ENCODE data around the gene FAM181A.

- TF ChIP-seq CTCF (IDR thresholded peaks at IDR 0.05; ENCODE audit: borderline replicate concordance, extremely low read depth, low read length, poor library complexity, severe bottlenecking) (no peak), EZH2 (IDR thresholded peaks at IDR 0.05; ENCODE audit: borderline replicate concordance, low read depth, low read length, severe bottlenecking) (no peak)
These were observed 15.9 kb downstream of the FAM181A start for GRCh38 chr14:93943052-93943451.

Data from DND-41 (cell line).